Spleen (tissue), 11 donors: ENCODE measurements around the gene LMF1. TPM values are rescaled to one million over a fixed set of nuclear protein-coding genes. Genes with fewer than 3 reads are reported as not detected.

ENCODE experiments used
- DNase-seq: peaks from one replicate; pipeline ENCODE4 v3.0.0-alpha.2; 2020
- H3K27ac ChIP-seq, 8 donors: fragments of 200-600 bp; sonication (generic) in 7 of 8; 1 replicate in 4 of 8; 2 replicates in 4 of 8; pipeline versions ENCODE4 v1.5.0 to v1.8.0; 2016 to 2021; ENCODE audit warnings: inconsistent platforms in 4 of 8, mild to moderate bottlenecking in 4 of 8, moderate library complexity in 1 of 8
- H3K27me3 ChIP-seq, 7 donors: fragments of 200-600 bp; sonication (generic) in 6 of 7; replicated peaks in 1 of 7; 1 replicate in 4 of 7; 2 replicates in 3 of 7; pipeline versions ENCODE4 v1.5.0 to v1.8.0; 2016 to 2021; ENCODE audit warnings: inconsistent platforms in 3 of 7, mild to moderate bottlenecking in 1 of 7
- H3K36me3 ChIP-seq, 6 donors: fragments of 200-600 bp; sonication (generic) in 5 of 6; 1 replicate in 4 of 6; 2 replicates in 2 of 6; pipeline versions ENCODE4 v1.5.0 to v1.8.0; 2016 to 2021; ENCODE audit warnings: inconsistent platforms in 2 of 6
- H3K4me1 ChIP-seq, 6 donors: fragments of 200-600 bp; sonication (generic) in 5 of 6; 1 replicate in 3 of 6; 2 replicates in 3 of 6; pipeline versions ENCODE4 v1.5.0 to v1.8.0; 2016 to 2021; ENCODE audit warnings: inconsistent platforms in 3 of 6
- H3K4me3 ChIP-seq, 8 donors: fragments of 200-600 bp; sonication (generic) in 7 of 8; 1 replicate in 4 of 8; 2 replicates in 4 of 8; pipeline versions ENCODE4 v1.5.0 to v1.8.0; 2016 to 2021; ENCODE audit warnings: inconsistent platforms in 4 of 8, mild to moderate bottlenecking in 4 of 8, moderate library complexity in 2 of 8
- H3K9me3 ChIP-seq, 8 donors: fragments of 200-600 bp; sonication (generic) in 7 of 8; 1 replicate in 4 of 8; 2 replicates in 4 of 8; pipeline versions ENCODE4 v1.5.0 to v1.8.0; 2016 to 2021; ENCODE audit warnings: inconsistent platforms in 4 of 8
- CTCF ChIP-seq, 11 experiments: fragments of 200-600 bp in 7 of 11; fragments of 450-650 bp in 4 of 11; sonication (generic) in 4 of 11; IDR thresholded peaks in 8 of 11; conservative IDR thresholded peaks in 3 of 11; 1 replicate in 7 of 11; 2 replicates in 4 of 11; pipeline versions ENCODE4 v1.4.0 to v1.8.0; 2016 to 2021; ENCODE audit warnings: antibody characterized with exemption in 11 of 11, inconsistent platforms in 4 of 11, mild to moderate bottlenecking in 1 of 11
- POLR2A ChIP-seq, 3 donors: fragments of 450-650 bp; IDR thresholded peaks; one replicate each; pipeline ENCODE4 v1.5.1; 2017; ENCODE audit warnings: antibody characterized with exemption in 3 of 3, mild to moderate bottlenecking in 1 of 3
- POLR2AphosphoS5 ChIP-seq, 3 donors: sonication (generic); formaldehyde crosslinking; IDR thresholded peaks; one replicate each; pipeline ENCODE4 v1.5.1; 2017; ENCODE audit warnings: antibody characterized with exemption in 3 of 3
- WGBS, 5 donors: extraction: QIAGEN DNeasy Blood & Tissue Kit in 3 of 5; methylation state at CpG; one replicate each; pipeline versions ENCODE4 v1.1.5 to v1.1.7; 2013 to 2018; 5-methylcytosine and 5-hydroxymethylcytosine counted together
- intact Hi-C: fragments of 100-400 bp; cut with DNase I; formaldehyde crosslinking; loops from one replicate; pipeline ENCODE4 v1.15.0; 2023; ENCODE audit warnings: low total_unique reads
- polyA plus RNA-seq, 3 donors: library from polyadenylated mRNA; stranded (reverse); fragments of 200-250 nt; gene quantifications; one replicate each; pipeline ENCODE4 v1.2.1, GENCODE V29; 2013
- total RNA-seq, 7 donors: library from RNA; depleted of rRNA in 3 of 7; stranded (reverse); fragments of >200 nt in 3 of 7; fragmentation: NEBNext Ultra II Directional in 4 of 7; extraction: Animal tissue kit (Norgen Biotek cat#: 25700) in 4 of 7; gene quantifications; one replicate each; pipeline versions ENCODE4 v1.1.0 to v1.2.1, GENCODE V29; 2016 to 2021
- donor health status: healthy with polysubstance abuse.
- donor health status: DM: no; HTN: no; CAD: no; lungs with moderate emphysema.
- donor health status: DM: no; HTN: no; CAD: no.
- donor health status: Bipolar disorder and iron deficiency.
- donor health status: healthy.
- donor health status: DM: no; HTN: no; CAD: no.
- donor health status: DM: yes; HTN: yes; CAD: no.

Gene LMF1
- total and polyA plus RNA-seq, 10 donors: 10.4 to 57.6 (median 32.5) TPM

DNA sequence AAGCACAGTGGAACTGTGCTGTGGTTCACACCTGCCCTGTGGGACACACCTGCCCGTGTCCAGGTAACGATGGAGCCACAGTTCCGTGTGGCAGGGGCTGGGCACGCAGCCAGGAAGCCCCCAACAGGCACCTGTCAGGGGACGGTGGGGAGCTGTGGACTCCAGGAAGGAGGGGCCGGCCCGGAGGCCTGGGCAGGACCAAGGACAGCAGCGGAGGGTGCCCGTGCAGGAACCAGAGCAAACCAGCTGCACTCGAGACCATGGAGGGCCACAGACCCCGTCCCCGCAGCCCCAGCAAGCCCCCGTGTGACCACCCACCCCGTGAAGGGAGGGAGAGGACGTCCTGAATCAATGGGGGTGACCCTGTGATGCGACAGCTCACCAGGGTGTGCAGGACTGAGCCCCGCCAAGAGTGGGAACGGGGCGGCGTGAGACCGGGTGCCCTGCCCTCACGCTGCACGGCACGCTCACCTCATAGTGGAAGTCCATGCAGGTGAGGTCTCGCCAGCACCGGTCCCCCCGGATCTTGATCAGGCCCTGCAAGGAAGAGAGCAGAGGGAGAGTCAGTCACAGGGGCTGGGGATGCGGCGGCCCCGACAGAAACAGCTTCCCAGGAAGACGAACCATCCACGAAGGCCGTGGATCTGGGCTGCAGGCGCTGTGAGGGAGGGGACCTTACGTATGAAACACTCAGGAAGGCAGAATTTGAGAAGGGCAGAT lies 78.1 kb downstream of the LMF1 start:
- Histone ChIP-seq H3K27me3 (no peaks in the 10 kb centered on the region), H3K4me3 (no peak overlapping the region), H3K27ac (no peak overlapping the region), H3K9me3 (no peaks in the 10 kb centered on the region), H3K36me3 (peaks cover 0 to 65% (median 18%) of the 10 kb centered on the region in 6 donors), H3K4me1 (no peaks in the 10 kb centered on the region)
- WGBS, 5 donors: 87 to 96% (median 90%) methylated on average over 13 to 35 of the region's 35 CpGs
- no peak for DNase-seq
- intact Hi-C loops: no loop called here
- no peak for TF ChIP-seq CTCF (IDR thresholded peaks at IDR 0.05 in 8 of 11, conservative IDR thresholded peaks at IDR 0.05 in 3 of 11)
- no peak for TF ChIP-seq POLR2AphosphoS5 (IDR thresholded peaks at IDR 0.05)
- TF ChIP-seq POLR2A (IDR thresholded peaks at IDR 0.05): no peak

DNA sequence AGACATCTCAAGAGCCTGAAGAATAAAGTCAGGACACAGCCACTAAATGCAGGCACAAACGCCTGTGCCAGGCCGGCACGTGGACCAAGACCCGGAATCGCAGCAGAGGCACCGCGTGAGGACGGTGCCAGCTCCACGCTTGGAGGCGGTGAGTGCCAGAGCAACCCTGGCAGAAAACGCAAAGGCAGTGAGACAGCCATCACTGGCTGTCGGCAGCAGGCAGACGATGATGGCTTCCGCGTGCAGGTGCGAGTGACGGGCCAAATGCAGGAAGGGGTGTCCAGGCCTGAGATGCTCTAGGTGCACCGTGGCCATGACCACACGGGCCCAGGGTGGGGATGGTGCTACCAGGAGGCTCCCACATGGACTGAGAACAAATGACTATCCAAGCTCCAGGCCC lies 78.8 kb downstream of the LMF1 start:
- 91 to 94% (median 92%) methylated on average over 19 of the region's 19 CpGs for WGBS, 5 donors
- no peak for DNase-seq
- intact Hi-C loops: no loop called here
- H3K27ac ChIP-seq: no peak overlapping the region
- H3K9me3 ChIP-seq: no peaks in the 10 kb centered on the region
- H3K4me3 ChIP-seq: no peak overlapping the region
- no peak for TF ChIP-seq CTCF (IDR thresholded peaks at IDR 0.05 in 8 of 11, conservative IDR thresholded peaks at IDR 0.05 in 3 of 11)
- TF ChIP-seq POLR2A (IDR thresholded peaks at IDR 0.05): no peak
- H3K4me1 ChIP-seq: peaks cover 0 to 6% (median 0%) of the 10 kb centered on the region in 6 donors
- H3K27me3 ChIP-seq: no peaks in the 10 kb centered on the region
- peaks cover 0 to 69% (median 18%) of the 10 kb centered on the region in 6 donors for H3K36me3 ChIP-seq

GRCh38 chr16:891353-891740 lies 79.4 kb downstream of the LMF1 start:
- Histone ChIP-seq H3K36me3 (peaks cover 0 to 66% (median 18%) of the 10 kb centered on the region in 6 donors), H3K9me3 (no peaks in the 10 kb centered on the region), H3K27ac (no peak overlapping the region), H3K27me3 (no peaks in the 10 kb centered on the region), H3K4me1 (peaks cover 0 to 8% (median 0%) of the 10 kb centered on the region in 6 donors), H3K4me3 (no peak overlapping the region)
- 88 to 93% (median 90%) methylated on average over 7 to 11 of the region's 11 CpGs for WGBS, 5 donors
- TF ChIP-seq CTCF (IDR thresholded peaks at IDR 0.05 in 8 of 11, conservative IDR thresholded peaks at IDR 0.05 in 3 of 11) (no peak), POLR2AphosphoS5 (IDR thresholded peaks at IDR 0.05) (no peak), POLR2A (IDR thresholded peaks at IDR 0.05) (no peak)
- DNase-seq: no peak
- intact Hi-C loops: no loop called here

- H3K27me3 ChIP-seq: no peaks in the 10 kb centered on the region
- no peak overlapping the region for H3K27ac ChIP-seq
- peaks cover 0 to 67% (median 18%) of the 10 kb centered on the region in 6 donors for H3K36me3 ChIP-seq
- H3K4me3 ChIP-seq: no peak overlapping the region
- H3K9me3 ChIP-seq: peaks cover 0 to 5% (median 4%) of the 10 kb centered on the region in 8 donors
- peaks cover 0 to 8% (median 0%) of the 10 kb centered on the region in 6 donors for H3K4me1 ChIP-seq
- WGBS, 5 donors: 77 to 84% (median 82%) methylated on average over 5 to 20 of the region's 20 CpGs
- no peak for DNase-seq
- intact Hi-C loops: no loop called here
- TF ChIP-seq POLR2AphosphoS5 (IDR thresholded peaks at IDR 0.05) (no peak), CTCF (IDR thresholded peaks at IDR 0.05 in 8 of 11, conservative IDR thresholded peaks at IDR 0.05 in 3 of 11) (no peak), POLR2A (IDR thresholded peaks at IDR 0.05) (no peak)
Observed at GRCh38 chr16:890716-891352, 80.0 kb downstream of the LMF1 start.
